GM21447 (cell line): ENCODE measurements around the gene AP1B1.
A peak's percentile ranks its signal among the peaks of the same experiment; 100 is the strongest.
"Not testable (repeated sequence)": the region's sequence is repeated elsewhere in the genome, so short reads cannot be mapped to it uniquely, and the experiment has no call there.

Experiments used
- ATAC-seq: cut with Tn5 transposase; IDR thresholded peaks from one replicate; pipeline ENCODE4 v1.9.1; 2021; ENCODE audit not compliant: unreplicated experiment

Gene AP1B1

GRCh38 chr22:29387921-29388758 lies at the start of gene AP1B1:
TSS of gene AP1B1 (minus strand) at chr22:29388570. CDS start at chr22:29367243, 21,327 bp downstream.
- ATAC-seq, result peak; percentile 69

GRCh38 chr22:29435236-29436136 lies 47.1 kb upstream of the AP1B1 start:
- no peak for ATAC-seq

- no peak for ATAC-seq
Measured at GRCh38 chr22:29434288-29434687, 45.9 kb upstream of the AP1B1 start.

- no peak for ATAC-seq
Measured at GRCh38 chr22:29433856-29434255, 45.5 kb upstream of the AP1B1 start.

GRCh38 chr22:29431986-29432385 lies 43.6 kb upstream of the AP1B1 start:
- ATAC-seq, result no peak

GRCh38 chr22:29427176-29427760 lies 38.9 kb upstream of the AP1B1 start:
- no peak for ATAC-seq

GRCh38 chr22:29426476-29426875 lies 38.1 kb upstream of the AP1B1 start:
- ATAC-seq, result no peak

GRCh38 chr22:29418704-29419103 lies 30.3 kb upstream of the AP1B1 start:
- ATAC-seq, result not testable (repeated sequence)

- ATAC-seq, result not testable (repeated sequence)
Measured at GRCh38 chr22:29414951-29415591, 26.7 kb upstream of the AP1B1 start.

- not testable (repeated sequence) for ATAC-seq
Measured at GRCh38 chr22:29412772-29413171, 24.4 kb upstream of the AP1B1 start.

GRCh38 chr22:29411569-29412211 lies 23.3 kb upstream of the AP1B1 start:
- ATAC-seq, result peak; percentile 56

GRCh38 chr22:29408940-29409339 lies 20.6 kb upstream of the AP1B1 start:
- ATAC-seq, result no peak

GRCh38 chr22:29401538-29401937 lies 13.2 kb upstream of the AP1B1 start:
- ATAC-seq, result not testable (repeated sequence)

- no peak for ATAC-seq
Measured at GRCh38 chr22:29400576-29400975, 12.2 kb upstream of the AP1B1 start.

- no peak for ATAC-seq
Measured at GRCh38 chr22:29397791-29398190, 9.4 kb upstream of the AP1B1 start.

GRCh38 chr22:29396126-29396525 lies 7.8 kb upstream of the AP1B1 start:
- ATAC-seq, result no peak

- no peak for ATAC-seq
Measured at GRCh38 chr22:29394931-29395581, 6.7 kb upstream of the AP1B1 start.

- ATAC-seq, result no peak
Measured at GRCh38 chr22:29393019-29393608, 4.7 kb upstream of the AP1B1 start.

- ATAC-seq, result no peak
Measured at GRCh38 chr22:29391546-29391945, 3.2 kb upstream of the AP1B1 start.

GRCh38 chr22:29390270-29390669 lies 1.9 kb upstream of the AP1B1 start:
- no peak for ATAC-seq
